ENCODE results near the gene PTPRO. TPM values are rescaled to one million over a fixed set of nuclear protein-coding genes. Genes with fewer than 3 reads are reported as not detected.

Gene PTPRO
- total and polyA plus RNA-seq, 5 donors from 2014 or later: 0.88 to 2.9 (median 1.6) TPM

DNA sequence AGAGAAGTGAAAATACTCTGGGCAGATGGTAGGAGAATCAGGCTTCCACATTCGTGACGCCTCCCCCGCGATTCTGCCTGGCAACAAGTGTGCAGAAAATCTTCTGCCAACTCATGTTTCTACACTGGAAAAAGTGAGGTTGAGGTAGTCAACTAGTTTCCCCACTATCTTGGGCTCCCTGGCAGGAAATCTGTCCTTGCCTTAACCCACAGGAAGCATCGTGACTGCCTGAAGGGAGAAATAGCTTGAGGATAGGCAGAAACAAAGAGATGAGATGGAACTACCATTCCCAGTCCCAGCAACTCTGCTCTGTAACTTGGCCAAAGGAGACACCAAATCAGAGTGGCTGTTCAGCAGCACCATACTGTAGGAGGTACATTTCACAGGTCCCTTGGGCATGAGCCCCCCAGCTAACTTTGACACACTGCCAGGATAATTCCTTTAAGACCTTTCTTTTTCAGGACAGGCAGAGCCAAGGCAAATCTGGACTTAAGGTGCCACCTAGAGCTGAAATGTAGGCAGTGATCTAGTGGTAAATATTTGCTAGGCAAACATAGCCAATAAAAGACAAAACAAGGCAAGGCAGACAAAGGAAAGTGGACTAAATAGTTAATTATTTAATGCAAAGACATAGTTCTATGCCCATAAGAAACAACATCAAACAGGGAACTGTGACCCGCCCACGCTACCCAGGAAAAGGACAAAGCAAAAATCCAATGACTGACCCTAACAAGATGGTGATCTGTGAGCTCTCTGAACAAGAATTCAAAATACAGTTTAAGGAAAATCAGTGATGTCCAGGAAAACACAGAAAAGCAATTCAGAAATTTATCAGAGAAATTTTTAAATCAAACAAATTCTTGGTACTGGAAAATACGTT lies 205.1 kb downstream of the PTPRO start:
- Mint-ChIP-seq H3K27ac (no peak overlapping the region), H3K36me3 (peaks cover 5% of the 10 kb centered on the region), H3K4me3 (no peak overlapping the region), H3K4me1 (peaks cover 2% of the 10 kb centered on the region in 4 donors), H3K27me3 (peaks cover 49% of the 10 kb centered on the region), H3K9me3 (peaks cover 0 to 13% (median 3%) of the 10 kb centered on the region in 7 donors)
- Histone ChIP-seq H3K27me3 (ENCODE audit: control insufficient read depth, insufficient read depth, low read length) (peaks cover 9% of the 10 kb centered on the region), H3K4me1 (ENCODE audit: control insufficient read depth, insufficient read depth, low read length, poor library complexity, severe bottlenecking) (peaks cover 3% of the 10 kb centered on the region), H3K4me3 (ENCODE audit: low read depth, low read length) (no peak overlapping the region), H3K36me3 (ENCODE audit: control insufficient read depth, insufficient read depth, low read length) (no peaks in the 10 kb centered on the region), H3K9me3 (ENCODE audit: control insufficient read depth in 2 of 2, low read length in 2 of 2) (peaks cover 0 to 5% of the 10 kb centered on the region in 2 experiments), H3K27ac (ENCODE audit: insufficient read depth, low read length, poor library complexity, severe bottlenecking) (no peak overlapping the region)
- DNase-seq: no peak
- ATAC-seq (ENCODE audit: low read depth in 2 of 2): no peak

DNA sequence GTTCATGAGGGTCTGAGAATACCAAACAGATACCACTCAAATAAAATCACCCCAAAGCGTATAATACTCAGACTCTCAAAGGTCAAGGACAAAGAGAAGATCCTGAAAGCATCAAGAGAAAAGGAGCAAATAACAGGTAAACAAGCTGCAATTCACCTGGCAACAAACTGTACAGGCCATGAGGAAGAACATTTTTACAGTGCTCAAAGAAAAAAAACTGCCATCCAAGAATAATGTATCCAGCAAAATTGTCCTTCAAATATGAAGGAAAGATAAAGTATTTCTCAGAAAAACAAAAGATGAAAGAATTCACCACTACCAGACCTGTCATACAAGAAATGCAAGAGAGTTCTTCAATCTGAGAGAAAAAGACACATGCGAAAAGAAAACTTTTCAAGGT lies 206.4 kb downstream of the PTPRO start:
- Mint-ChIP-seq H3K4me1 (peaks cover 5 to 7% (median 6%) of the 10 kb centered on the region in 4 donors), H3K27ac (no peak overlapping the region), H3K27me3 (peaks cover 43% of the 10 kb centered on the region), H3K9me3 (peaks cover 0 to 13% (median 3%) of the 10 kb centered on the region in 7 donors), H3K36me3 (peaks cover 5% of the 10 kb centered on the region), H3K4me3 (no peak overlapping the region)
- no peak for ATAC-seq (ENCODE audit: low read depth in 2 of 2)
- peaks cover 0 to 5% of the 10 kb centered on the region in 2 experiments for H3K9me3 ChIP-seq (ENCODE audit: control insufficient read depth in 2 of 2, low read length in 2 of 2)
- H3K4me1 ChIP-seq (ENCODE audit: control insufficient read depth, insufficient read depth, low read length, poor library complexity, severe bottlenecking): peaks cover 7% of the 10 kb centered on the region
- H3K36me3 ChIP-seq (ENCODE audit: control insufficient read depth, insufficient read depth, low read length): no peaks in the 10 kb centered on the region
- H3K4me3 ChIP-seq (ENCODE audit: low read depth, low read length): no peak overlapping the region
- peaks cover 9% of the 10 kb centered on the region for H3K27me3 ChIP-seq (ENCODE audit: control insufficient read depth, insufficient read depth, low read length)
- H3K27ac ChIP-seq (ENCODE audit: insufficient read depth, low read length, poor library complexity, severe bottlenecking): no peak overlapping the region
- DNase-seq: no peak

DNA sequence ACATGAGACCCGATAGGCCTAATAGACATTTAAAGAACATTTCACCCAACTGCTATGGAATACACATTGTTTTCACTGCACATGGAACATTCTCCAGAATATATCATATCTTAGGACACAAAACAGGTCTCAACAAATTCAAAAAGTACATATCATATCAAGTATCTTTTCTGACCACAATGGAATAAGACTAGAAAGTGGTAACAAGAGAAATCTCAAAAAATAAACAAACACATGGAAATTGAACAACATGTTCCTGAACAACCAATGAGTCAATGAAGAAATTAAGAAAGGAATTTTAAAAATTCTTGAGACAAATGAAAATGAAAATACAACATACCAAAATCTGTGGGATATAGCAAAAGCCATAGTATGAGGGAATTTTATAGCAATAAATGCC lies 208.1 kb downstream of the PTPRO start:
- Histone ChIP-seq H3K36me3 (ENCODE audit: control insufficient read depth, insufficient read depth, low read length) (no peaks in the 10 kb centered on the region), H3K27me3 (ENCODE audit: control insufficient read depth, insufficient read depth, low read length) (peaks cover 4% of the 10 kb centered on the region), H3K4me1 (ENCODE audit: control insufficient read depth, insufficient read depth, low read length, poor library complexity, severe bottlenecking) (peaks cover 19% of the 10 kb centered on the region), H3K9me3 (ENCODE audit: control insufficient read depth in 2 of 2, low read length in 2 of 2) (peaks cover 0 to 5% of the 10 kb centered on the region in 2 experiments), H3K4me3 (ENCODE audit: low read depth, low read length) (no peak overlapping the region), H3K27ac (ENCODE audit: insufficient read depth, low read length, poor library complexity, severe bottlenecking) (no peak overlapping the region)
- Mint-ChIP-seq H3K27ac (peak overlapping the region in 1 of 3 donors; percentile 43), H3K4me1 (peaks cover 5 to 7% (median 6%) of the 10 kb centered on the region in 4 donors), H3K4me3 (no peak overlapping the region), H3K9me3 (peaks cover 0 to 13% (median 3%) of the 10 kb centered on the region in 7 donors), H3K27me3 (peaks cover 30% of the 10 kb centered on the region), H3K36me3 (peaks cover 5% of the 10 kb centered on the region)
- ATAC-seq (ENCODE audit: low read depth in 2 of 2) (no peak), DNase-seq (no peak)

DNA sequence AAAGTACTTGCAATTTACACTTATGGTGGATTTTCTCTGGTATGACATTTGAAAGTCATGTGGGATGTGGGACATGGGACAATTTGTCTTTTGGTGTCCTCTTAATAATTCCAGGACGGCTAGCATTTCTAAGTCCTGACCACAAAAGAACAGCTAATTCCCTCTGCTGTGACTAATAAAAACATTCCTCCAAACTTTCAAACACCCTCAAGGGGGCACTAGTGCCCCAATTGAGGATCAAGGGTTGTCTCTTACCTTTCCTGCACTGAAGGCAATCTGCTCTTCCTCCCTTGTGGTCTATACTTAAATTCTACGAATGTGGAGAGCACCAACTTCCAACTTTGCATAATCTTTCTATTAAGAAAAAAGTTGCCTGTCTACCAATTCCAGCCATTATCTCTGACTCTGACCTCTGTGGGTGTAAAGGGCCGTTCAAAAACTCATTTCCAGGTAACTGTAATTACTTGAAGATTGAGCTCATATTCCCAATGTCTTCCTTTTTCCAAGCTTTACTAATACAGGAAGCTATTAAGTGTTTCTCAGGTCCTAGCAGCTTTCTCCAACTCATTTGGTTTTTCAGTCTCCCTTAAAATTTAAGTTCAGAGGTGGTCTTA lies 210.2 kb downstream of the PTPRO start:
- Mint-ChIP-seq H3K27ac (peak overlapping the region in 2 of 3 donors; percentile 21 to 44), H3K4me1 (peaks cover 5 to 7% (median 6%) of the 10 kb centered on the region in 4 donors), H3K9me3 (peaks cover 0 to 10% (median 0%) of the 10 kb centered on the region in 7 donors), H3K27me3 (peaks cover 22% of the 10 kb centered on the region), H3K36me3 (peaks cover 5% of the 10 kb centered on the region), H3K4me3 (peak overlapping the region in 2 of 4 donors; percentile 5 to 39)
- H3K27me3 ChIP-seq (ENCODE audit: control insufficient read depth, insufficient read depth, low read length): no peaks in the 10 kb centered on the region
- H3K36me3 ChIP-seq (ENCODE audit: control insufficient read depth, insufficient read depth, low read length): no peaks in the 10 kb centered on the region
- H3K27ac ChIP-seq (ENCODE audit: insufficient read depth, low read length, poor library complexity, severe bottlenecking): no peak overlapping the region
- H3K4me3 ChIP-seq (ENCODE audit: low read depth, low read length): peak overlapping the region; percentile 33
- ATAC-seq (ENCODE audit: low read depth in 2 of 2) (peak; percentile 63 to 64), DNase-seq (peak; percentile 18 to 85 (median 69))
- peaks cover 19% of the 10 kb centered on the region for H3K4me1 ChIP-seq (ENCODE audit: control insufficient read depth, insufficient read depth, low read length, poor library complexity, severe bottlenecking)
- H3K9me3 ChIP-seq (ENCODE audit: control insufficient read depth in 2 of 2, low read length in 2 of 2): peaks cover 0 to 5% of the 10 kb centered on the region in 2 experiments

DNA sequence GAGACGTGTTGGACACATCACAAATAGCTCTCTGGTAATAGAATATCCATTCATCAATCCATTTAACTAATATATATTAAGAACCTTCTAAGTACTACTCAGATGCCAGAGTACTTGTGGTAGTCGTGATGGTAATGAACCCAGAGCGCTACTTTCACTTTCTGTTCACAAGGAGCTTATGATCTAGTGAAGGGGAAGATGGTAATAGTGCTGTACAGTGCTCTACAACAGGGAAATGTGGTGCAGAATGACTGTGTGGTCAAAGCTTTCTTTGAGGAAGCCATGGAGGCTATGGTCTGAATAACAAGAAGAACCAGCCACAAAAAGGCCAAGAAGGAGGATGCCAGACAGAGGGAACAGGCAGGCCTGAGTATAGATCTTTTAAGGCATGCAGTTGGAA lies 212.0 kb downstream of the PTPRO start:
- Histone ChIP-seq H3K27ac (ENCODE audit: insufficient read depth, low read length, poor library complexity, severe bottlenecking) (peak overlapping the region; percentile 35), H3K27me3 (ENCODE audit: control insufficient read depth, insufficient read depth, low read length) (no peaks in the 10 kb centered on the region), H3K4me1 (ENCODE audit: control insufficient read depth, insufficient read depth, low read length, poor library complexity, severe bottlenecking) (peaks cover 19% of the 10 kb centered on the region), H3K36me3 (ENCODE audit: control insufficient read depth, insufficient read depth, low read length) (no peaks in the 10 kb centered on the region), H3K4me3 (ENCODE audit: low read depth, low read length) (peak overlapping the region; percentile 70), H3K9me3 (ENCODE audit: control insufficient read depth in 2 of 2, low read length in 2 of 2) (no peaks in the 10 kb centered on the region)
- peaks cover 5 to 20% (median 10%) of the 10 kb centered on the region in 4 donors for H3K4me1 Mint-ChIP-seq
- peaks cover 6% of the 10 kb centered on the region for H3K27me3 Mint-ChIP-seq
- H3K36me3 Mint-ChIP-seq: no peaks in the 10 kb centered on the region
- peak in 2 of 3 donors; percentile 50 to 89 for DNase-seq
- ATAC-seq (ENCODE audit: low read depth in 2 of 2): peak; percentile 77 to 83
- peak overlapping the region in 3 of 4 donors; percentile 10 to 75 (median 74) for H3K4me3 Mint-ChIP-seq
- peak overlapping the region in 2 of 3 donors; percentile 39 to 93 for H3K27ac Mint-ChIP-seq
- H3K9me3 Mint-ChIP-seq: no peaks in the 10 kb centered on the region

DNA sequence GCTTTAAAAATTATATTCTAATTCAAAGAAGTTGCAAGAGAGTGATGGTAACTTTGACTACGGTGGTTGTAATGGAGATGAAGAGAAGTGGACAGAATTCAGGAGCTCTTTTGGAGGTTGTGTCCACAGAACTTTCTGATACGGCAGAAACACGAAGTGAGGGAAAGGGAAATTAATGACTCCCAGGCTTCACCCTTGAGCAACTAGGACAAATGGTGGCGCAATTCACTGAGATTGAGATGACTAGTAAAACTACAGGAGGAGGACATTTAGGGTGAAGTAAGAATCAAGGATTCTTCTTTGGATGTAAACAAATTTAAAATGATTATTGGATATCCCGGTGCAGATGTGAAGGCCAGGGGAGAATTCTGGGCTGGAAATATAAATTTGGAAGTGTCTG lies 212.6 kb downstream of the PTPRO start:
- no peak for DNase-seq
- H3K27ac Mint-ChIP-seq: no peak overlapping the region
- H3K4me3 ChIP-seq (ENCODE audit: low read depth, low read length): peak overlapping the region; percentile 70
- ATAC-seq (ENCODE audit: low read depth in 2 of 2): no peak
- peaks cover 6% of the 10 kb centered on the region for H3K27me3 Mint-ChIP-seq
- no peaks in the 10 kb centered on the region for H3K36me3 Mint-ChIP-seq
- peaks cover 5 to 20% (median 10%) of the 10 kb centered on the region in 4 donors for H3K4me1 Mint-ChIP-seq
- H3K4me3 Mint-ChIP-seq: no peak overlapping the region
- no peak overlapping the region for H3K27ac ChIP-seq (ENCODE audit: insufficient read depth, low read length, poor library complexity, severe bottlenecking)
- peaks cover 19% of the 10 kb centered on the region for H3K4me1 ChIP-seq (ENCODE audit: control insufficient read depth, insufficient read depth, low read length, poor library complexity, severe bottlenecking)
- no peaks in the 10 kb centered on the region for H3K27me3 ChIP-seq (ENCODE audit: control insufficient read depth, insufficient read depth, low read length)
- H3K9me3 ChIP-seq (ENCODE audit: control insufficient read depth in 2 of 2, low read length in 2 of 2): no peaks in the 10 kb centered on the region
- H3K9me3 Mint-ChIP-seq: no peaks in the 10 kb centered on the region
- H3K36me3 ChIP-seq (ENCODE audit: control insufficient read depth, insufficient read depth, low read length): no peaks in the 10 kb centered on the region

DNA sequence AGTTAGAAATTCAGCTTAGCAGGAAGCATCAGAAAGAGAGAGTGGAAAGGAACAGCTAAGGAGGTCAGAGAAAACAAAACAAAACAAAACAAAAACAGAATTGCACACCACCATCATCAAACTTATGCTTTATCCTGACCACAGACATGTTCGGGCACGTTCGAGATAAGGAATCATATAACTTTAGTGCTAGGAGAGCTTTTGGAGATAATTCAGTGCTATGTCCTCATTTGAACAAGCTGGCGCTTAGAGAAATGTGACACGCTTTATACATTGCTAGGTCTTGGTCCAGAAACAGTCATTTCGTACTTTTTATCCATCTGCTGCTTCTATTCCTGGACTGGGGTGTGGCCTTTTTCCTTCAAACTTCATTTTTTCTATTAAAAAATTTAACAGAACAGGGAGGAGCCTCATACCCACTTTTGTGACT lies 213.1 kb downstream of the PTPRO start:
- no peak for ATAC-seq (ENCODE audit: low read depth in 2 of 2)
- Mint-ChIP-seq H3K36me3 (no peaks in the 10 kb centered on the region), H3K4me1 (peaks cover 5 to 21% (median 11%) of the 10 kb centered on the region in 4 donors), H3K9me3 (no peaks in the 10 kb centered on the region), H3K27ac (no peak overlapping the region), H3K4me3 (no peak overlapping the region), H3K27me3 (peaks cover 5% of the 10 kb centered on the region)
- no peak for DNase-seq
- no peaks in the 10 kb centered on the region for H3K9me3 ChIP-seq (ENCODE audit: control insufficient read depth in 2 of 2, low read length in 2 of 2)
- H3K27ac ChIP-seq (ENCODE audit: insufficient read depth, low read length, poor library complexity, severe bottlenecking): no peak overlapping the region
- no peak overlapping the region for H3K4me3 ChIP-seq (ENCODE audit: low read depth, low read length)
- no peaks in the 10 kb centered on the region for H3K27me3 ChIP-seq (ENCODE audit: control insufficient read depth, insufficient read depth, low read length)
- H3K4me1 ChIP-seq (ENCODE audit: control insufficient read depth, insufficient read depth, low read length, poor library complexity, severe bottlenecking): peaks cover 19% of the 10 kb centered on the region
- no peaks in the 10 kb centered on the region for H3K36me3 ChIP-seq (ENCODE audit: control insufficient read depth, insufficient read depth, low read length)

Measured in CD4-positive, CD25-positive, alpha-beta regulatory T cell (primary cell).